A673 (cell line): ENCODE data around the gene NPW. TPM values are rescaled to one million over a fixed set of nuclear protein-coding genes. Genes with fewer than 3 reads are reported as not detected.

Experiments
- BruUV-seq: library from RNA; stranded (reverse); fragments of 400-500 nt; replicated peaks from 2 replicates; lab custom pipeline; 2021; lab: Mats Ljungman, UMichigan
- CTCF ChIA-PET: fragments of 300-600 bp; sonication (Branson Sonifier 250); formaldehyde crosslinking; loops from one replicate; lab custom pipeline; 2022; ENCODE audit warnings: antibody characterized with exemption; lab: Charles Lee
- POLR2A ChIA-PET: fragments of 300-600 bp; sonication (Branson Sonifier 250); formaldehyde crosslinking; loops from one replicate; lab custom pipeline; 2022; ENCODE audit warnings: antibody characterized with exemption; ENCODE audit not compliant: low non-redundant PET; lab: Charles Lee
- DNase-seq: peaks from one replicate; pipeline ENCODE4 v3.0.0-alpha.2; 2015; ENCODE audit warnings: low spot score
- H3K27ac ChIP-seq: fragments of 200-600 bp; sonication (generic); 2 replicates; pipeline ENCODE4 v1.5.1; 2016; ENCODE audit warnings: mixed run types, low read depth, mild to moderate bottlenecking, mixed read lengths, antibody characterized with exemption, low read length; ENCODE audit not compliant: poor library complexity, severe bottlenecking
- H3K27me3 ChIP-seq: fragments of 200-600 bp; sonication (generic); replicated peaks from 2 replicates; pipeline ENCODE4 v1.6.1; 2017; ENCODE audit warnings: mixed run types, low read depth, mild to moderate bottlenecking, mixed read lengths, antibody characterized with exemption, low read length; ENCODE audit not compliant: insufficient read depth, poor library complexity
- H3K36me3 ChIP-seq: fragments of 200-600 bp; sonication (generic); 2 replicates; pipeline ENCODE4 v1.6.1; 2016; ENCODE audit warnings: mixed run types, mild to moderate bottlenecking, mixed read lengths, antibody characterized with exemption, low read length; ENCODE audit not compliant: insufficient read depth, poor library complexity, severe bottlenecking
- H3K4me1 ChIP-seq: fragments of 200-600 bp; sonication (generic); 2 replicates; pipeline ENCODE4 v1.6.1; 2017; ENCODE audit warnings: mixed run types, mild to moderate bottlenecking, mixed read lengths, antibody characterized with exemption, low read length; ENCODE audit not compliant: insufficient read depth, poor library complexity, severe bottlenecking
- H3K4me3 ChIP-seq: fragments of 200-600 bp; sonication (generic); 2 replicates; pipeline ENCODE4 v1.5.1; 2016; ENCODE audit warnings: low read depth, mixed run types, mild to moderate bottlenecking, mixed read lengths, low read length; ENCODE audit not compliant: poor library complexity, severe bottlenecking
- H3K9me3 ChIP-seq: fragments of 200-600 bp; sonication (generic); 2 replicates; pipeline ENCODE4 v1.6.1; 2016; ENCODE audit warnings: mixed run types, low read depth, mild to moderate bottlenecking, mixed read lengths, antibody characterized with exemption, low read length; ENCODE audit not compliant: poor library complexity, severe bottlenecking
- CTCF ChIP-seq: fragments of 300-800, 200-600 bp; sonication (generic); conservative IDR thresholded peaks from 2 replicates; pipeline ENCODE4 v1.5.1; 2017; ENCODE audit warnings: low read depth, mild to moderate bottlenecking, antibody characterized with exemption, low read length, moderate library complexity, mixed read lengths
- EZH2 ChIP-seq: fragments of 200-600 bp; sonication (generic); IDR thresholded peaks from 2 replicates; pipeline ENCODE4 v1.6.1; 2017; ENCODE audit warnings: borderline replicate concordance, low read depth, mild to moderate bottlenecking, mixed read lengths, antibody characterized with exemption, low read length; ENCODE audit not compliant: poor library complexity, severe bottlenecking
- intact Hi-C: fragments of 100-400 bp; cut with micrococcal nuclease; formaldehyde crosslinking; loops from one replicate; pipeline ENCODE4 v1.10.0; 2022; ENCODE audit not compliant: unreplicated experiment
- total RNA-seq: library from RNA; stranded (reverse); gene quantifications from 2 replicates; pipeline ENCODE4 v1.2.3, GENCODE V29; 2021

The NPW gene
- total RNA-seq, 1 experiment from 2014 or later, result 96.5 TPM

- no peak for TF ChIP-seq CTCF
- TF ChIP-seq EZH2, result no peak
- H3K4me1 ChIP-seq, result peaks cover 6% of the 10 kb centered on the region
- DNase-seq, result no peak
- ChIA-PET POLR2A (no interaction called here), CTCF (no interaction called here)
- H3K9me3 ChIP-seq, result no peaks in the 10 kb centered on the region
- H3K36me3 ChIP-seq, result peaks cover 7% of the 10 kb centered on the region
- peaks cover 17% of the 10 kb centered on the region for H3K27me3 ChIP-seq
- BruUV-seq, result no TSS peak
- no peak overlapping the region for H3K27ac ChIP-seq
- H3K4me3 ChIP-seq, result peak overlapping the region; percentile 44
- intact Hi-C loops, result no loop called here
Observed at GRCh38 chr16:1990101-1990350, 29.6 kb upstream of the NPW start.

GRCh38 chr16:1990351-1991134 lies 29.0 kb upstream of the NPW start:
- no peaks in the 10 kb centered on the region for H3K9me3 ChIP-seq
- ChIA-PET CTCF (interaction anchor here (0.6 kb wide), 1 partner anchor 9 kb away, joined by 3 read pairs; the partner anchor contains the start of gene NOXO1), POLR2A (no interaction called here)
- no peak for TF ChIP-seq CTCF
- TF ChIP-seq EZH2, result no peak
- intact Hi-C loops, result no loop called here
- BruUV-seq, result no TSS peak
- H3K27ac ChIP-seq, result no peak overlapping the region
- H3K27me3 ChIP-seq, result peaks cover 17% of the 10 kb centered on the region
- H3K36me3 ChIP-seq, result peaks cover 7% of the 10 kb centered on the region
- no peak for DNase-seq
- peaks cover 6% of the 10 kb centered on the region for H3K4me1 ChIP-seq
- peak overlapping the region; percentile 44 for H3K4me3 ChIP-seq

GRCh38 chr16:1991135-1991551 lies 28.4 kb upstream of the NPW start:
- Histone ChIP-seq H3K27me3 (peaks cover 17% of the 10 kb centered on the region), H3K27ac (no peak overlapping the region), H3K36me3 (peaks cover 3% of the 10 kb centered on the region), H3K4me3 (peak overlapping the region; percentile 44), H3K9me3 (no peaks in the 10 kb centered on the region), H3K4me1 (peaks cover 6% of the 10 kb centered on the region)
- intact Hi-C loops, result no loop called here
- ChIA-PET POLR2A (no interaction called here), CTCF (interaction anchor here (0.6 kb wide), 1 partner anchor 10 kb away, joined by 3 read pairs; the partner anchor contains the start of gene NOXO1)
- TF ChIP-seq EZH2, result no peak
- no peak for TF ChIP-seq CTCF
- BruUV-seq, result no TSS peak
- DNase-seq, result no peak
